Endothelial cell of hepatic sinusoid (primary cell): ENCODE results near the gene MAOB.
"Not testable (repeated sequence)": the region's sequence is repeated elsewhere in the genome, so short reads cannot be mapped to it uniquely, and the experiment has no call there.

Experiments used
- in situ Hi-C: cut with HindIII; loops from 2 replicates; pipeline ENCODE4 v1.10.0; 2017; ENCODE audit warnings: low sequenced_read_pairs

Gene MAOB

DNA sequence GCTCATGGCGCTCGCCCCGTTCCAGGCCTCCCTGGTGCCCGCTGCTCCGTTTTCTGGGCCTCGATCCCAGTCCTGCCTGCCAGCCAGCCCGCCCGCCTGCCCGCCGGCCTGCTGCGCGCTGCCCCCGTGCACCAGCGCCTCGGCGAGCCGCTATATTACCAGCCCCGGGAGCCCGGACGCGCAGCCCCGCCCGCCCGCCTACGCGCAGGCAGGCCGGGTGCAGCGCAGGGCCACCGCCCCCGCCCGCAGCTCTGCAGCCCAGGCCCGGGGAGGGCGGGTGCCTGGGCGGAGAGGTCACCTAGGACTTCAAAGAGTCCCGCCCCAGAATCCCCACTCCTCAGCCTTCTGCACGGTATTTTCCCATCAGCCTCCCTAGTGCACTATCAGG lies at the start of gene MAOB:
Gene MAOB, minus strand, starts transcription at position 157 of the 388 bp plus-strand sequence. Its CDS starts 151 bp downstream, at position 6.
- in situ Hi-C loops = no loop called here

DNA sequence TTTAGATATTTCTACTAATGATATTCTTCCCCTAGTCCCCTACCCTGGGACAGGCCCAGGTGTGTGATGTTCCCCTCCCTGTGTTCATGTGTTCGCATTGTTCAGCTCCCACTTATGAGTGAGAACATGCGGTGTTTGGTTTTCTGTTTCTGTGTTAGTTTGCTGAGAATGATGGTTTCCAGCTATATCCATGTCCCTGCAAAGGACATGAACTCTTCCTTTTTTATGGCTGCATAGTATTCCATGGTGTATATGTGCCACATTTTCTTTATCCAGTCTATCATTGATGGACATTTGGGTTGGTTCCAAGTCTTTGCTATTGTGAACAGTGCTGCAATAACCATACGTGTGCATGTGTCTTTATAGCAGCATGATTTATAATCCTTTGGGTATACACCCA lies 39.8 kb upstream of the MAOB start:
- in situ Hi-C loops = not testable (repeated sequence)

DNA sequence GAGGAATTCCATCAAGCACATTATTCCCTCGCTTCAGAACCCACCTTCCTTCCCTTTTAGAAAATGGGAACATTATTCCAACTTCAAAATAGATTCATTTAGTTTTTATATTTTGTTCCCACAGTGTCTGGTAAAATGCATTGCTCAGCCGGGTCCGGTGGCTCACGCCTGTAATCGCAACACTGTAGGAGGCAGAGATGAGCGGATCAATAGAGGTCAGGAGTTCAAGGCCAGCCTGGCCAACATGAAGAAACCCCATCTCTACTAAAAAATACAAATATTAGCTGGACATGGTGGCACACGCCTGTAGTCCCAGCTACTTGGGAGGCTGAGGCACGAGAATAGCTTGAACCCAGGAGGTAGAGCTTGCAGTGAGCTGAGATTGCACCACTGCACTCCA lies 28.5 kb upstream of the MAOB start:
- in situ Hi-C loops = not testable (repeated sequence)

DNA sequence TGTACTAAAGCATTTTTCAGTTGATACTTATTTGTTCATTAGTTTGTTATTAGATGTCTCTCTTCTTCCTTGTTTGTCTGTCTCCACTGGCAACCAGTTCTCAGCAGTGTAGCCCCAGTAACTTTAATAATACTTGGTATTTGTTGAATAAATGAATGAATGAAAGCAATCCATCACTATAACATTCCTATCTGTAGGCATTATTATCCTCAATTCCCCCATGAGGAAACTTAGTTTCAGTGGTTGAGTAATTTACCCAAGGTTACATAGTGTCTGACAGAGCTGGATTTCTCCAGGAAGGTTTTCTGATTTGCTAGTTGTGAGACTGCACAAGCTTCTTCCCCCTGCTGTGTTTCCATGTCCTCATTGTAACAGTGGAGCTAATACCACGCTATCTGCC lies 27.8 kb upstream of the MAOB start:
- in situ Hi-C loops = no loop called here

DNA sequence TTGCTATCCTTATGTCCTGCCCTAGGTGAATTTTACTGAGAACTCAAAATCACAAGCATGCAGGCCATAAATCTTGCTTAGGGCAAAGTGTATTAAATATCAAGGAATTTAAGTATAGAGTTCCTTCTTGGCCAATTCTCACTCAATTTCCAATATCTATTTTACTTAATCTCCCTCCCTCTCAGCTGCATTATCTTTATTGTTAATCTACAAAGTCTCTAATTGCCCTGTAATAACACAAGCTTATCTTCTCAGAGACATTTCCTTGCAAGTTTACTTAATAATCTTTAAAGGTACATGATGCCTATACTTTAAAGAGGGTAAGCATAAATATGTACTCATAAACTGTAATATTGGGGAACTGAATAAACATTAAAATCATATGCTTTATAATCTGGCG lies 26.9 kb upstream of the MAOB start:
- in situ Hi-C loops = no loop called here

DNA sequence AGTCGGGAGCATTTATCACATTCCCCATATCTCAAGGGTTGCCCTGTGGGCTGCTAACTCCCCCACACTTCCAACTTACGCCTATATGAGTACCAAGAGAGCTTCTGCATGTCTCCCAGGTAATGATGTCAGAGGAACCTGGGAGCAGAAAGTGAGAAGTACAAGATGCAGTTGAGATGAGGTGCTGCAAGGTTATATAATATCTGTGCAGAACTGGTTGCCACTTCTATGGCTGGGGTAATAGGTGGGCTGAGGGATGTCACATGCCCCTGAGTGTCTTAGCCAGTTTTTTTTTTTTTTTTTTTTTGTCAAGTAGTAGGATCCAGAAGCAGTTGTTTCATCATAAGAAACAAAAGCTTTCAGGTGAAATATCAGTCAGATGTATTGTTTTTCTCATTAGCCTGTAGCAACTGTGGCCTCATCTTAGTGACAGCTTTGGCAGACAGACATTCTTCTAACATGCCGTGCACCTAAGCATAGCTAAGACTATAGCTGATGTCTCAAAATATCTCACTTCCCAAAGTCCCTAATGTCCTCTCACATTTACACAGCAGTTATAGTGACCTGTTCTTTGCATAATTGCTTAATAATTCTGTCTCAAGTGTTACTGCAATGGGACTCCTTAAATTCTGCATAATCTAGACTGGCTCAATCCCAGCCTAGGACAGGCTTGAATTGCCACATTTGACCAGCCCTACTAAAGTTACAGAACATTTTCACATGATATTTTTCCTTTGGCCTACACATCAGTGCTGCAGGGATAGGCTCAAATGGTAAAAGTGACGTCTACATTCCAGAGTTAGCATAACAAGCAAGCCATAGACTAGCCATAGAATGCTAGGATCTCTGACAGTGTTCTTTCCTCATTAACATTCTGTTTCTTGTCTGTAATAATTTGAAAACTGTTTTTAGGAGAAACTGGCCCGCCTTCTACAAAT lies 17.9 kb upstream of the MAOB start:
- in situ Hi-C loops = no loop called here

DNA sequence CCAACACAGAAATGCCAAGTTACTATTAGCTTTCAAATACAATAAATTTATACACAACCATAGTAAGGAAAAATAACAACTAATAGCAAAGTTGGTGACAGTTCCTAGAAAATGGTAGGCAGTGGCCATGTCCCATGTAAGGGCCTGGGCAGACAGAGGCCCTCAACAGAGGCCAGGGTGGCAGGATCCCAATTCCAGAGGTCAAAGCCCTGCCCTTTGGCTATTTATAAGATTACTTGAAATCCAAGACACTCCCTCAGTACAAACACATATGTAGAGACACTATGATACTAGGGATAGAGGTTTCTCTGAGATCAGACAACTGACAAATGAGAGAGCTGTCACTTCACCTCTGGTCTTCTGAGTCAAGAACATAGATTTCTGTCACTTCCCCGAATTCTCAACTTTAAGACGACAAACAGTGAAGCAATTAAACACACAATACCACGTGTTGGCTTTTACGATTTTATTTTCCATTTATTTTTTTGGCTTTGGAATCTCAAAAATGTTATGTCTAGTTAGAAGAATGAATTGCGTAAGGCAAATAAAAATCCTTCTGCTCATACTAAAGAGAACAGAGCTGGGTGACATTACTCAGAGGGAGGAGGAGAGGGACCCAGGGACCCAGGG lies 16.3 kb upstream of the MAOB start:
- in situ Hi-C loops = no loop called here

DNA sequence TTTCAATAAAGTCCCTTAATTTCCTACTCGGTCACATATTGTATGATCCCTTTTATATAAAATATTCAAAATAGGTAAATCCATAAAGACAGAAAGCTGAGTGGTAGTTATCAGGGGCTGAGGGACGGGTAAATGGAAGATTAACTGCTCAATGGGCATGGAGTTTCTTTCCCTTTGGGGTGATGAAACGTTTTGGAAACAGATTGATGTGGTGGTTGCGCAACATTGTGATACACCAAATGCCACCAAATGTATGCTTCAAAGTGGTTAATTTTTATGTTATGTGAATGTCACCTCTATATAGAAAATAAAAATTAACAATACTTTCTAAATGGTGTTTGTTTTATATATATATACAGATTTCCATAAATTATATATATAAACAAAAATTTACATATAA lies 15.0 kb upstream of the MAOB start:
- in situ Hi-C loops = no loop called here

DNA sequence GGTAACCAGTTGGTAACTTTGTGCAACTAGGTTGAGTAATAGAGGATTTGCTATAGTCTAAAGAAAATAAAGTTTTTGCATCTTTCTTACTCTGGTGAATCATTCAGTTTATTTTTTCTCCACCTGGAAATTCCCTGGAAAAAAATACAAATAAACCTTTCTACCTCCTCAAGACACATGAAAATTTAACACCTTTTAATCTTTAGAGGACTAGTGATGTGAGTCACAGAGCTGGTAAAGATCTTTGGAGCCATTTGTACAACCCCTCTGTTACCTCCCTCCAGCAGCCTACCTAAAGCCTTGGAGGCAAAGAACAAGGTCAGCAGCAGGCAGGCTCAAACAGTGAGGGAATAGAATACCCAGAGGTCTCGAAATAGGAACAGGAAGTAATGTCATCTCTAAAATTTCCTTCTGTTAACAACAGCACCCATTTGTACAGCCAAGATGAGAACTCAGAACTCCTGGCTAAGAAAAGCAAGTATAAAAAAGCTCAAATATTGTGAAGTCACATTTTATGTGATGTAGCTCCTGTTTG lies 10.2 kb upstream of the MAOB start:
- in situ Hi-C loops = no loop called here

DNA sequence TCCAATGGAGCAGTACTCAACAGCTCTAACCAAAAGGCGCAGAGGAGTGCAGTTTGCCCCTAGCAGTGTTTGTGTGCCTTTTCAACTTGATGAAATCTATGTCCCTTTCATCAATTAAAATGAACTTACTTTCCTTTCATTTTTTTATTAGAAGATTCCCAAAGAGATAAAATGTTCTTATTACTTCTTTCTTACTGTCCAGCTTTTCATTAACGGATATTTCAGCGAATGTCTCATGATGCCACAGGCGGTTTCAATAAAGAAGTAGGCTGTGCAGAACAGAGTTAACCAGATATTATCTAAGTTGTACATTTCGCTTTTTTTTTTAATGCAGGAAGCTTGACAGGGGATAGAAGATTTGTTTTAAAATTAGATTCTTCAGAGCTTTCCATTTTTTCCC lies 3.4 kb upstream of the MAOB start:
- in situ Hi-C loops = no loop called here

DNA sequence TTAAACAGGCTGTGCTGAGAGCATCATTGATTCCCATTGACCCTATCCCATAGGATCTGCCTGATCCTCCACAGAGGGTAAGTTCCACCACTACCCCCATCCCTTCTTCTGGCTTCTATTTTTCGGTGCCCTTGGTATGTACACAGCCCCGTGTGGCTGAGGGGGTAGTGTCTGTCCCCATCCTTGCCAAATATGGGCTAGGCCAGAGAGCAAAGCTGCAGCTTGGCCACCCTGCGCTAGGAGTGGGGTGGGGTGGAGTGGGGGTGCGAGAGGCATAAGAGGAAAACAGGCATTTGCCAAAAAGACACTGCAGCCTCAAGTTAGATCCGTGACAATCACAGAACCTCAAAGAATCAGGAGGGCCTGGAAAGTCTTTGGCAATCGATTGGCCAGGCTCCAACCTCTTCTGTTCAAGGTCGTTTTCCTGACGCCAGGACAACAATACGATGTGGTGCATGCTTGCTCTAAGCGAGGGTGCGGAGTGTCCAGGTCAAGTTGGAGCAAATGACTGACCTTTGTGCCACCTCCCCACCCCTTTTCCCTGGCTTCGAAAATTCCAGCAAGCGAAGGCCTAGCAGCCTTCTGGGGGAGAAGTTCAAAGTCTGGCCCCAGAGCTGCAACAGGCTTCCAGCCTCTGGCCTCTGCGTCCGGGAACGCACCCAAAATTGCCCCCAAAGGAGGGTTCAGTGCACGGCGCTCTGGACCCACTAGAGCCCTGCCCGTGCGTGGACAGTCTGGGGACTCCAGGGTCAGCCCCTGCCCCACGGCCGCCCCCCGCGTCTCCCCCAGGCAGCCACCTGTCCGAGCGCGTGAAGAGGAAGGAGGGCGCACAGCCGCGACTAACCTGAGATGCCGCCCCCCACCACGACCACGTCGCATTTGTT lies 598 bp downstream of the MAOB start:
- in situ Hi-C loops = no loop called here

DNA sequence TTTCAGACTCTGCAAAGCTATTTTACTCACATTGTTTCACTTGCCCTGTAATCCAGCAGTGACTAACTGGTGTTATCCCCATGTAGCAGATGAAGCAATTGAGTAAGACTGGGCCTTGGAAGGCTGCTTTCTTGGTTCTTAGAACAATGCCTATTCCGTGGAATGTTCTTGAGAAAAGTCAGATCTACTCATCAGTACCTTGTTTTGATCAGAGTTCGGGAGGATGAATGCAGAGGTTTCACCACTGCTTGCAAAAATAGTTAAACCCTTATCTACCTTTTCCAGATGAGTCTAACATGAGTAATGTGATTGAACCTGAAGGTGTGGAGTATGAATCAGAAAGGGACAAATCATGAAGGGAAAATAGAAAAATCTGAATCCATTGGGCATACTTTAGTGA lies 1.8 kb downstream of the MAOB start:
- in situ Hi-C loops = no loop called here

DNA sequence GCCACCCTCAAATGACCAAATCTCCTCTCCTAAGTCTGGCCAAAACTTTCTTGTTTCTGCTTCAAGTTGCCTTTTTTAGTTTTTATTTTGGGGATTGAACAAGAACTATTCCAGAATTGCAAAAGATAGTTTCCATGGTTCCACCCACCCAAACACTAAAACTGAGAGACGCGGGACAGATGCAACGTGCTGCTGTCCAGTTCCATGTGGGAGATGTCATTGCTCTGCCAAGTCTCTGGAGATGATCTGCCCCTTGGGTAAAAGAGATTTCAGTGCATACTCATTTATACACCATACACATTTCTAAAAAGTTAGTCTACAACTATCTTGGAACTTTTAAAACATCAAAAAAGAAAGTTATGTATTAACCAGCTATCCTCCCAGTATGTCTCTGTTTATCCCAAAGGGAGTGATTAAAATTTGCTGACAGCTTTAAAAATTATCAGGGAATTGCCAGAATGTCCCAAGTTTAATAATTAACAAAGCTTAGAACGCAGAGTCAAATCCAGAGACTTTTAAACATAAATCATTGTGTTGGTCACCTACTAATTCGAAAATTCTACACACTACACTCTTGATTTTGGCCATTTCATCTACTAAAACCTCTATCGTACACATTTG lies 3.2 kb downstream of the MAOB start:
- in situ Hi-C loops = no loop called here

DNA sequence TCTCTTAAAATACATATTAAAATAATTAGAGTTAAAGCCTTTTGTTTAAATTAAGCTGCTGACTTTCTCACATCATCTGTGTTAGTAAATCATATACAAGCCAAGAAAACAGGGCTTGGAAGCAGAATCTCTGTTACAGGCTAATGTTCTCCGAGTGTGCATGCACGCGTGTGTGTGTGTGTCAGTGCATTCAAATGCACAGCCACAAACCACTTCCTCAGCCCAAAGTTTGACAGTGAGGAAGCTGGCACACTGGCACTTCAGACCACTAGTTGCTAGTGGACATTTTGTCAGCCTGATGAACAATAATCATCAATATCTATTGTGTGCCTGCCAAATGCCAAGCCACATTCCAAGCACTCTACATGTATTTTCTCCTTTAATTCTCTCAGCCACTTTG lies 5.6 kb downstream of the MAOB start:
- in situ Hi-C loops = no loop called here

DNA sequence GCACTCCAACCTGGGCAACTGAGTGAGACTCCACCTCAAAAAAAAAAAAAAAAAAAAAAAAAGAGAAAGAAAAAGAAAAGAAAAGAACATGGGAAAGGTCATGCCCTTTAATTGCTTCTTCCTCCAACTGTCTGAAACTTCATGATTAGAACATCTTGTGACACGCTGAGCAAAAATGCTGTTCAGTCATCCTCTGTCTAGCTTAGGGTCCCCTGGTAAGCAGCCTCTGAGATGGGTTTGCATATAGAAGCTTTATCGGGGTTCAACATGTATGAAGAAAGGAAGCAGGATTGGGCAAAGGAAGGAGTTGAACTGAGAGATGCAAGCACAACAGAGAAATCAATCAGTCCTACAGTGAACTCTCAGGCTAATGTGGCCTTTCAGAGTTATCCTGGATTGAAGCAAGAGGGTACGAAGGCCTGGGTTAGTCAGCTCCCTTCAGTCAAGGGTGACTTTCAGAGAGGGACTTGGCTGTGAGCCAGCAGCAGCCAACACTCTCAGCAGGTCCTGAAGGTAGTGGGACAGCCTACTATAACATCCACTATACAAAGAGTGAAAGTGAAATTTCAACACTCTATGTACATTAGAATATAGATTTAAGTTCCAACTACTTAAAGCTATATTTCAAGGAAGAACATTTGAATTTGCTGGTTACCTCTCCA lies 11.4 kb downstream of the MAOB start:
- in situ Hi-C loops = no loop called here

DNA sequence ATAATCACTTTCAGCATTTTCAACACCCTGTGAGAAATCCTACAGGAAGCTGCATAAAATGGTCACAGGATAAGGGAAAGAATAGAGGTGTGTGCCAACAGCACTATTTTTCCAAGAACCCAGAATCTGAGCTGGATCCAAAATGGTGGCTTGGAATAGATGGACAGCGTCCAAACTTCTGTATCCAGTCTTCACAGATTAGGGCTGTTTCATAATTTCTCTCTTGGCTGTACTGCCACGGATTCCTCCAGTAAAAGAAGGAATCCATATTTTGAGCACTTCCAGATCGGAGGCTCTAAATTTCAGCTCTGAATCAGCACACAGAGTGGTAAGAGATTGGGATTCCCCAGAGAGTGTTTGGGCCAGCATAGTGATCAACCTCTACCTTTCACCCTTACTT lies 12.2 kb downstream of the MAOB start:
- in situ Hi-C loops = no loop called here

DNA sequence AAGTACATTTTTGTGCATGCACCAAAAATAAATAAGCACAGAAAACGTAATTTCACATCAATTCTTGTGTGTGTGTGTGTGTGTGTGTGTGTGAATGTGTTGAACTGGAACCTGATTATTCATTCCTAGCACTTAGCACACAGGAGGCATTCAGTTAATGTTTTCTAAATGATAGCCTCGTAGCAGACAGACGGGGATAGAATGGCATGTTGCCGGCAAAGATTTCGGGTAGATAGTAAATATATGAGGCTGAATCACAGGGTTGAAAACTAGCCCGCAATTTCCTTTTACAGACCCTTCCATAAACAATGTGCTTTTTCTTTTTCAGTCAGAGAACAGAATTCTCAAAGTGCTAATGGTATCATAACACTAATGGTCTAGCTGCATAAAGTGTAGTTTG lies 13.5 kb downstream of the MAOB start:
- in situ Hi-C loops = no loop called here

DNA sequence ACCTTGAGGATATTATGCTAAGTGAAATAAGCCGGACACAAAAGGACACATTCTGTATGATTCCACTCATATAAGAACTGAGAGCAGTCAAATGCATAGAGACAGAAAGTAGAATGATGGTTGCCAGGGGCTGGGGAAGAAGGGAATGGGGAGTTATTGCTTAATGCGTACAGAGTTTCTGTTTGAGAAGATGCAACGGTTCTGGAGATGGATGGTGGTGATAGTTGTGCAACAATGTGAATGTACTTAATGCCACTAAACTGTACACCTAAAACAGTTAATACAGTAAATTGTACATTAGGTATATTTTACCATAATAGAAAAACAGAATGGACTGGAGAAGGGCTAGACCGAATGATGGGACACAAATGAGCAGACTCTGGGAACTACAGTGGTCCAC lies 15.8 kb downstream of the MAOB start:
- in situ Hi-C loops = no loop called here

DNA sequence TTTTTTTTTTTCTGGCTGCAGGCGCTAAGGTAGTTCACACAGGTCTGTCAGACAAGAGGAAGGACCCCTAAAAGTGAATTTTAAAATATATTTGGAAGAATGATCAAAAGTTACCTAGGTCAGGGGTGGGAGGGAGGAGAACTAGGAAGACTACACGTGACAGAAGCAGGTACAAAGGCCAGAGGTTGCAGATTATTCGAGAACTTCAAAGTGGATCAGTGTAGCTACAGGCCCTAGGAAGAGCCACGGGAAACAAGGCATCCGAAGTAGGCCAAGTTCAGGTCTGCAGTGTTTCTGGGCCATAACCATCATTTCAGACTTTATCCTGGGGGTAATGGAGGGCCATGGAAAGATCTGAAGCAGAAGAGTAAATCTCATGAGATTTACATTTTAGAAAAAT lies 16.5 kb downstream of the MAOB start:
- in situ Hi-C loops = no loop called here

DNA sequence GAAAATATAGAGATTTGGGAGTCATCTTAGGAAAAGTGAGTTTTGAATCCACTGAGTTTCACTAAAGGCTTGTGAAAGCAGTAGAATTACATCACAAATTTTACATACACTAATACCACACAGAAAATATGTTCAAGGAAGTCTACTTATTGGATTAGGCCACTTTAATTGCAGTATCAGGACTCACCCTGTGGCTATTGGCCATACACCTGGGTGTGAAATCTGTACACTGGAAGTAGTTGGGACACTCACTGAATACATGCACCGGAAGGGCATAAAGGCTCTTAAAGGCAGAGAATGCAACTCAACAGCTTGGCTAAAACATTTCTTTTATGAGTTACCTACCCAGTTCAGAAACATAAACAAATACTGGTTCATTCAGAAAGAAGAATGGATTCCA lies 19.8 kb downstream of the MAOB start:
- in situ Hi-C loops = no loop called here
